Measurements from ENCODE around the gene RYR1. TPM values are rescaled to one million over a fixed set of nuclear protein-coding genes. Genes with fewer than 3 reads are reported as not detected.
"Not testable (repeated sequence)": the region's sequence is repeated elsewhere in the genome, so short reads cannot be mapped to it uniquely, and the experiment has no call there.

Gene RYR1
- total RNA-seq, 1 experiment from 2014 or later = not detected

DNA sequence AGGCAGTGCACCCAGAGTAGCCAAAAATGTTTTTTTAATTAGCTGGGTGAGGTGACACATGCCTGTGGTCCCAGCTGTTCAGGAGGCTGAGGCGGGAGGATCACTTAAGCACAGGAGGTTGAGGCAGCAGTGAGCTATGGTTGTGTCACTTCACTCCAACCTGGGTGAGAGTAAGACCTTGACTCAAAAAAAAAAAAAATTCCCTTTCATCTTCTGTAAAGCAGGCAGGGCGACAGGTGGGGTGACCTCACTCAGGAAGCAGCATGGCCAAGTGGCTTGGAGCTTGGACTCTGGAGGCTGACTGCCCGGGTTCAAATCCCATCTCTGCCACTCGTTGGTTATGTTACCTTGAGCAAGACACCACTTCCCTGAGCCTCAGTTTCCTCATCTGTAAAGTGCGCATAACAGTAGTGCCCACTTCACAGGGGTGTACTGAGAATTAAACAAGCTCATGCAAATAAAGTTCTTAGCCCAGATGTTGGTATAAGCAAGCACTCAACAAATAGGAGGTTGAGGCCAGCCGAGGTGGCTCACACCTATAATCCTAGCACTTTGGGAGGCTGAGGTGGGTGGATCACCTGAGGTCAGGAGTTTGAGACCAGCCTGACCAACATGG lies 136.0 kb downstream of the RYR1 start:
- TF ChIP-seq EZH2 (IDR thresholded peaks at IDR 0.05; ENCODE audit: low read length, unreplicated experiment) = no peak
- no peak for TF ChIP-seq EZH2phosphoT487 (IDR thresholded peaks at IDR 0.05; ENCODE audit: borderline replicate concordance, low read length)
- no peak for TF ChIP-seq CTCF (conservative IDR thresholded peaks at IDR 0.05; ENCODE audit: low read depth, low read length)
- H3F3A ChIP-seq (ENCODE audit: low read length, unreplicated experiment) = no peaks in the 10 kb centered on the region
- H3K9ac ChIP-seq (ENCODE audit: low read length) = no peak overlapping the region
- H3K27me3 ChIP-seq (ENCODE audit: low read length) = no peaks in the 10 kb centered on the region
- H3K4me3 ChIP-seq (ENCODE audit: low read length) = no peak overlapping the region
- no peak overlapping the region for H3K27ac ChIP-seq (ENCODE audit: low read length)
- no peak for DNase-seq
- H3K4me1 ChIP-seq (ENCODE audit: insufficient read depth, low read length) = no peaks in the 10 kb centered on the region
- no peaks in the 10 kb centered on the region for H3K79me2 ChIP-seq (ENCODE audit: low read length)
- ATAC-seq = no peak
- no peaks in the 10 kb centered on the region for H3K9me3 ChIP-seq (ENCODE audit: low read length)
- CTCF ChIA-PET = no interaction called here
- BruUV-seq (replicated peaks) = no TSS peak
- no peak overlapping the region for H2AFZ ChIP-seq (ENCODE audit: low read length)
- no peak overlapping the region for H3K4me2 ChIP-seq (ENCODE audit: low read length)
- H4K20me1 ChIP-seq (ENCODE audit: low read length) = no peaks in the 10 kb centered on the region
- no peaks in the 10 kb centered on the region for H3K9me2 ChIP-seq (replicated peaks; ENCODE audit: low read length)
- POLR2A ChIA-PET (ENCODE audit: unreplicated experiment) = no interaction called here
- intact Hi-C loops (cut with micrococcal nuclease) = no loop called here
- H3K36me3 ChIP-seq (ENCODE audit: low read depth, low read length) = no peaks in the 10 kb centered on the region

- Histone ChIP-seq H3K9me3 (ENCODE audit: low read length) (no peaks in the 10 kb centered on the region), H3K4me2 (ENCODE audit: low read length) (no peak overlapping the region), H4K20me1 (ENCODE audit: low read length) (no peaks in the 10 kb centered on the region), H3K4me1 (ENCODE audit: insufficient read depth, low read length) (no peaks in the 10 kb centered on the region), H2AFZ (ENCODE audit: low read length) (no peak overlapping the region), H3K4me3 (ENCODE audit: low read length) (no peak overlapping the region), H3K9me2 (replicated peaks; ENCODE audit: low read length) (no peaks in the 10 kb centered on the region), H3K79me2 (ENCODE audit: low read length) (no peaks in the 10 kb centered on the region), H3K9ac (ENCODE audit: low read length) (no peak overlapping the region), H3K27me3 (ENCODE audit: low read length) (no peaks in the 10 kb centered on the region), H3K36me3 (ENCODE audit: low read depth, low read length) (no peaks in the 10 kb centered on the region), H3F3A (ENCODE audit: low read length, unreplicated experiment) (no peaks in the 10 kb centered on the region), H3K27ac (ENCODE audit: low read length) (no peak overlapping the region)
- no TSS peak for BruUV-seq (replicated peaks)
- intact Hi-C loops (cut with micrococcal nuclease) = no loop called here
- ChIA-PET POLR2A (ENCODE audit: unreplicated experiment) (no interaction called here), CTCF (no interaction called here)
- ATAC-seq (no peak), DNase-seq (no peak)
- TF ChIP-seq CTCF (conservative IDR thresholded peaks at IDR 0.05; ENCODE audit: low read depth, low read length) = no peak
Observed at GRCh38 chr19:38571682-38572081, 138.2 kb downstream of the RYR1 start.

DNA sequence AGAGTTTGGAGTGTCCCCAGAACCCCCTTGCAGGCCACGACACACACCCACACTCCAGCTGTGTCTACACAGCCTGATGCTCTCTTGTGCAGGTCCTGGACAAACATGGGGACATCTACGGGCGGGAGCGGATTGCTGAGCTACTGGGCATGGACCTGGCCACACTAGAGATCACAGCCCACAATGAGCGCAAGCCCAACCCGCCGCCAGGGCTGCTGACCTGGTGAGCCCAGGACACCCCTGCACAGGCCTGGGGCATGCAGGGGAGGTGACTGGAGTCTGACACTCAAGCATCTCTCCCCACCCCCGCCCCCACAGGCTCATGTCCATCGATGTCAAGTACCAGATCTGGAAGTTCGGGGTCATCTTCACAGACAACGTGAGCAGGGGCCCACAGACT lies 144.3 kb downstream of the RYR1 start:
- Histone ChIP-seq H3K9ac (ENCODE audit: low read length) (no peak overlapping the region), H3K9me3 (ENCODE audit: low read length) (no peaks in the 10 kb centered on the region), H3K79me2 (ENCODE audit: low read length) (no peaks in the 10 kb centered on the region), H2AFZ (ENCODE audit: low read length) (no peak overlapping the region), H3K4me1 (ENCODE audit: insufficient read depth, low read length) (no peaks in the 10 kb centered on the region), H4K20me1 (ENCODE audit: low read length) (no peaks in the 10 kb centered on the region), H3K4me2 (ENCODE audit: low read length) (no peak overlapping the region), H3F3A (ENCODE audit: low read length, unreplicated experiment) (no peaks in the 10 kb centered on the region), H3K36me3 (ENCODE audit: low read depth, low read length) (no peaks in the 10 kb centered on the region), H3K27ac (ENCODE audit: low read length) (no peak overlapping the region), H3K9me2 (replicated peaks; ENCODE audit: low read length) (no peaks in the 10 kb centered on the region), H3K4me3 (ENCODE audit: low read length) (no peak overlapping the region), H3K27me3 (ENCODE audit: low read length) (no peaks in the 10 kb centered on the region)
- ChIA-PET CTCF (no interaction called here), POLR2A (ENCODE audit: unreplicated experiment) (no interaction called here)
- TF ChIP-seq CTCF (conservative IDR thresholded peaks at IDR 0.05; ENCODE audit: low read depth, low read length) = no peak
- no peak for TF ChIP-seq EZH2phosphoT487 (IDR thresholded peaks at IDR 0.05; ENCODE audit: borderline replicate concordance, low read length)
- no peak for TF ChIP-seq EZH2 (IDR thresholded peaks at IDR 0.05; ENCODE audit: low read length, unreplicated experiment)
- BruUV-seq (replicated peaks) = no TSS peak
- no peak for DNase-seq
- no peak for ATAC-seq
- intact Hi-C loops (cut with micrococcal nuclease) = no loop called here

DNA sequence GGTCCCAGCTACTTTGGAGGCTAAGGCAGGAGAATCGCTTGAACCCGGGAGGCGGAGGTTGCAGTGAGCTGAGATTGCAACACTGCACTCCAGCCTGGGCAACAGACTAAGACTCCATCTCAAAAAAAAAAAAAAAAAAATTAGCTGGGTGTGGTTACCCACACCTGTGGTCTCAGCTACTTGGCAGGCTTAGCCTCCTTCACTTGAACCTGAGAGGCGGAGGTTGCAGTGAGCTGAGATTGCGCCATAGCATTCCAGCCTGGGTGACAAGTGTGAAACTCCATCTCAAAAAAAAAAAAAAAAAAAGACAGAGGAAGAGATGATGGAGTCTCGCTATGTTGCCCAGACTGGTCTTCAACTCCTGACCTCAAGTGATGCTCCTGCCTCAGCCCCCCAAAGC lies 145.8 kb downstream of the RYR1 start:
- H3K36me3 ChIP-seq (ENCODE audit: low read depth, low read length); intact Hi-C loops (cut with micrococcal nuclease); H2AFZ ChIP-seq (ENCODE audit: low read length); CTCF ChIA-PET; ATAC-seq; BruUV-seq (replicated peaks); H3K27ac ChIP-seq (ENCODE audit: low read length); H3K4me3 ChIP-seq (ENCODE audit: low read length); H3K4me1 ChIP-seq (ENCODE audit: insufficient read depth, low read length); H3F3A ChIP-seq (ENCODE audit: low read length, unreplicated experiment); H3K9ac ChIP-seq (ENCODE audit: low read length); H4K20me1 ChIP-seq (ENCODE audit: low read length); H3K27me3 ChIP-seq (ENCODE audit: low read length); H3K79me2 ChIP-seq (ENCODE audit: low read length); POLR2A ChIA-PET (ENCODE audit: unreplicated experiment); H3K9me2 ChIP-seq (replicated peaks; ENCODE audit: low read length); H3K9me3 ChIP-seq (ENCODE audit: low read length); H3K4me2 ChIP-seq (ENCODE audit: low read length): not testable (repeated sequence)
- peak; percentile 49 for DNase-seq

Data from PC-3 (cell line).